HG02623 (cell line): ENCODE data around the gene HEXD.
"Not testable (repeated sequence)": the region's sequence is repeated elsewhere in the genome, so short reads cannot be mapped to it uniquely, and the experiment has no call there.

Experiments
- ATAC-seq: cut with Tn5 transposase; IDR thresholded peaks from one replicate; pipeline ENCODE4 v1.9.1; 2021; ENCODE audit warnings: moderate library complexity; ENCODE audit not compliant: unreplicated experiment

HEXD gene

GRCh38 chr17:82457073-82457928 lies 39.2 kb downstream of the HEXD start:
- ATAC-seq = no peak

DNA sequence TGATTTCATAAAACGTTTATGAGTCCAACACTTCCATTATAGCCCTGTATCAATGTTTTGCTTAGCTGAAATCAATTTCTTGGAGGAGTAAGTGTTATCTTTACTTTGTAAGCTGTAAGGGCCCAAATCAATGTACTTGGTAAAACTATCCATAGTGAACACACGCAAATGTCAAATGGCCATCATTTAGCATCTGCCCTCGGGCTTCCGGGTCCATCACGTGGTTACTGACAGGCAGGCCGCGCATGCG lies 39.7 kb downstream of the HEXD start:
- ATAC-seq = no peak

DNA sequence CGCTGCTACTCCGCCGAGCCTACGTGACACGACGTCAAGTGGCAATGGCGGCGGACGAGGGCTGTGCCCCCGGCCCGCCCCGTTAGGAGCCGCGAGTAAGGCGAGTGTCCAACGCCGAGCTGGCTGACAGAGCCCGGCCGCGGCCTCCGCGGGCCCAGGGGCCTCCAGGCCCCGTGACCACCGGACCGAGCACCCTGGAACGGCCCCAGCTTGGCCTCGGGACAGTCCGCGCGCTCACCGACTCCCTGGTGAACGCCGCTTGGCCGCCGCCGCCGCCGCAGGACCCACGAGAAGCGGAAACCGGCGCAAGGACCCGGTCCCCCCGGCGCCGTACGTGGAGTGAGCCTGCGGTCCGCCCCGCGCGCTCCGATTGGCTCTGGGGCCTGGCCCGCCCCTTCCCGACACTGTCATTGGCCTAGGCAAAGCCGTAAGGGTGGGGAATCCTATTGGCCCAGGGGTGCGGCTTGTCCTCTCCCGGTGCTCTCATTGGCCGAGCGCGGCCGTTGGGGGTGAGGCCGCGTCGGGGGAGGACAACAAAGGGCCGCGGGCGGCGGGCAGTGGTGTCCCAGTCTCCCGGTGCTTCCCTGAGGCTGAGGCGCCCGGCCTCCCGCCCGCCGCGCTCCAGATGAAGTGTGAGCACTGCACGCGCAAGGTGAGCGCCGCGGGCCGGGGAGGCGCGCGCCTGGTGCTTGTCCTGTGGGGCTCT lies 40.2 kb downstream of the HEXD start, which contains the start of gene NARF:
Gene NARF, plus strand, starts transcription at position 563 of the 706 bp plus-strand sequence. Its CDS starts 63 bp downstream, at position 626.
- peak; percentile 91 for ATAC-seq

DNA sequence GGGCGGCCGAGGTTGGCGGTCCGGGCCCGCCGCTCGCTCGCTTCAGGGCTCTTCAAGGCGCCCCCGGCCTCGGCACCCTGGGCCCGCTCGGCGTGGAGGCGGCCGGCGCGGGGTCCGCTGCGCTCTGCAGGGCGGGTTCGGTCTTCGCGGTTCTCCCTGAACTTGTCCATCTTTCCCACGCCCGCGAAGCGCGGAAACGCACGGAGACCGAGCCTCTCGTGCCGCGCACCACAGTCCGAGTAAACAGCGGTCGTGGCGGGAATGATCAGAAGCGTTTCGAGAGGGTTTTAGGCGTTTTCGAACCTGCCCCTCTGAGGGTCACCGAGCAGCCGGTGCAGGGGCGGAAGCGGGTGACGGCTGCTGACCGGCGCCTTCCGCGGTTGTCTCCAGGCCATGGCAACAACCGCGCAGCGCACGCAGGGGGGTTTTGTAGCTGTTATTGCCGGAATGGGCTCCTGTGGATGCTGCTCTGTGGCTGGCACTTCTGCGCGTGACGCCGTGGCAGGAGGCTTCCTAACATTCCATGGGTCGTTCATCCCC lies 40.8 kb downstream of the HEXD start:
- ATAC-seq = peak; percentile 6

DNA sequence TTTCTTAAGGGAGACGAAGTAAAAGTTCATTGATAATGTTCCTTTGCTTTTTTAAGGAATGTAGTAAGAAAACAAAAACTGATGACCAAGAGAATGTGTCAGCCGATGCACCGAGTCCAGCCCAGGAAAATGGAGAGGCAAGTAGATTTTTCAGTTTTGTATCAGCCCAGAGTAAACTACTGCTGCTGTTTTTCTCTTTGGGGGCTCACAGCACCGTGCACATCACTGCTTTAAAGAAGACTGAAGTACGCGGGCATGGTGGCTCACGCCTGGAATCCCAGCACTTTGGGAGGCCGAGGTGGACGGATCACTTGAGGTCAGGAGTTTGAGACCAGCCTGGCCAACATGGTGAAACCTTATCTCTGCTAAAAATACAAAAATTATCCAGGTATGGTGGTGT lies 41.8 kb downstream of the HEXD start:
- ATAC-seq = not testable (repeated sequence)

GRCh38 chr17:82461827-82462524 lies 43.8 kb downstream of the HEXD start:
- no peak for ATAC-seq

- ATAC-seq = no peak
Measured at GRCh38 chr17:82463391-82463790, 45.2 kb downstream of the HEXD start.

DNA sequence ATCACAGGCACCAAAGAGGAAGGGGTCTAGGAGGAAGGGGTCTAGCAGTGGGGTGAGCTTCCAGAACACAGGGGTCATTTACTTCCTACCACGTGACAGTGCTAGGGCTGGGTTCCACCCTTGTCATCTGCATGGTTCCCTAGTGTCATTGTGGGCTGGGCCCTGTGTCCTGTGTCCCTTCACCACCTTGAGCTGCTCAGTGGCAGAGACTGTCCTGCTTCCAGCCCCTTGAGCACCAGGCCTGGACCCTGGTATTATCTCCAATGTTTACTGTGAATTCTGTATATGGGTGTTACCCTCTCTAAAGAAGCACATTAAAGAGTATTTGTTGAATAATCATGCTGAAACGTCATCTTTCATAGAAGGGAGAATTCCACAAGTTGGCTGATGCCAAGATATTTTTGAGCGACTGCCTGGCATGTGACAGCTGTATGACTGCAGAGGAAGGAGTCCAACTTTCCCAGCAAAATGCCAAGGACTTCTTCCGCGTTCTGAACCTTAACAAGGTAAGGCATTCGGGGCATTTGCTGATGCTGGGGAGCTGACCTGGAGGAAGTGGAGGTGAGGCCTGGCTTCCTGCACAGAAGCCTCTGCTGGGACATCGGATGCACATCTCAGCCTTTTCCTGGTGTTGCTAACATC lies 45.9 kb downstream of the HEXD start:
- ATAC-seq = no peak

GRCh38 chr17:82464567-82464929 lies 46.4 kb downstream of the HEXD start:
- no peak for ATAC-seq

- no peak for ATAC-seq
Measured at GRCh38 chr17:82465023-82465603, 47.0 kb downstream of the HEXD start.

GRCh38 chr17:82468692-82469091 lies 50.5 kb downstream of the HEXD start:
- no peak for ATAC-seq

DNA sequence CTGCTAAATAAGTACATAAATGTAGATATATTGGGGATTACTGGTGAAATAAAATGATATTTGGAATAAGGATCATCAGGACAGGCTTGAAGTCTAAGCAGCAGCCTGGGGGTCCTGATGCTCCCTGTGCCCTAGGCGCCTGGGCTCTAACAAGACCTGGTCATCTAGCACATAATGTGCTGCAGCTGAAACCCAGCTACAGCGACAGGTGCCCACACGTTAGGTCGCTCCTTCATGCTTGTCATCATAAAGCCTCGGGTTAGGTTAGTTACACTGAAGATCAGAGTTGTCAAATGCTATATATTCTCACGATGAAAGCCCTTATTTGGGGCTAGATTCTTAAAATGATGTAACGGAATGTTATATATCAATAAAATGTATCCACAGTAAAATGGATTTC lies 51.9 kb downstream of the HEXD start:
- no peak for ATAC-seq

- no peak for ATAC-seq
Measured at GRCh38 chr17:82474223-82475010, 56.3 kb downstream of the HEXD start.

- ATAC-seq = no peak
Measured at GRCh38 chr17:82475458-82475857, 57.3 kb downstream of the HEXD start.

- ATAC-seq = no peak
Measured at GRCh38 chr17:82477934-82478333, 59.8 kb downstream of the HEXD start.

DNA sequence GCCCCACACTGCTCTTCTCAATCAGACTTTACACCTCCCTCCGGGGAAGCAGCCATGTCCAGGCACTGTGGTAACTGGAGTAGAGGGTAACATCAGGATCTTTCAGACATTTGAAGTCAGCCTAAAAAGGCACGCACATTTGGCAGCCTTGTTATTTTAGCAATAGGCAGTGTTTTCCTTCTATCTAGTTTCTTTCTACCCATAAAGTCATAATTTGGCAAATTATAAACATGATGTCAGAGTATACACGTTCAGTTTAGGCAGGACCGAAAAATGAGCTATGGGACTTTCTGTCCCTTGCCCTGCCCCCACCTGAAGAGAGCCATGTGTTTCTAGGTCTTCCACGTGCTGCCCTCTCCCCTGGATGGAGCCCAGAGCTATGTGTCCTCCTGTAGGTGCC lies 61.5 kb downstream of the HEXD start:
- no peak for ATAC-seq

GRCh38 chr17:82480318-82480717 lies 62.2 kb downstream of the HEXD start:
- ATAC-seq = no peak

DNA sequence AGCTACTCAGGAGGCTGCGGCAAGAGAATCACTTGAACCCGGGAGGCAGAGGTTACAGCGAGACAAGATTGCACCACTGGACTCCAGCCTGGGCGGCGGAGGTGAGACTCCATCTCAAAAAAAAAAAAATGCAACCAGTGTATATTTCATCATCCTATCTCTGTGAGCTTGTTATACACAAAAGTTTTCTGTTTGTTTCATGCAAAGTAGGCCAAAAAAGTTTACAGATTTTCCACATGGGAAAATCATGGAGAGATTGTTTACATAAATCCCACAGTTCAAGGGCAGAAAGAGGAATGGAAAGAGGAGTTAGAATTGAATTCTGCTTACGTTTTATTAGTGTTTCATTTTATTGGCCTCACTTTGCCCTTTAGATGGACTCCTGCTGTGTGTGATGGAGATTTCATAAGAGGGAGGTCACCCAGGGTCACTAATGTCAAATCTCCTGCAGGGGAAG lies 65.1 kb downstream of the HEXD start:
- ATAC-seq = no peak

DNA sequence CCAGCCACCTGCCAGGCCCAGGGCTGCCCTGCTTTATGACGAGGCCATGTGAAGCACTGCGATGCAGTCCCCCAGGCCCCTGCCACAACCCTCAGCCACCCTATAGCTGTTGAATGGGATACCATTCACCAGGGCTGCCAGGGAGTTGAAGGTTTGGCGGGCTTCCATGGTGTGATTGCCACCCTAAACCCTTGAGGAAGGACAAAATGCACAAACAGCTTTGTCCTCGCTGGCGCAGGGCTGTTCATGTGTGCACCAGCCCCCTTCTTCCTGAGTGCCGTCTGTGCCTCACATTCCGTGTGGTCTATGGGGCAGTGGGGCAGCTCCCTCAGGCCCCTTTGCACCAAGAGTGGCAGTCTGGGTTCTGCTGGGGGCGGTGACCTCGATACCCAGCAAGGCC lies 65.7 kb downstream of the HEXD start:
- ATAC-seq = no peak
